HFFc6 (cell line): ENCODE data around the gene LCNL1. TPM values are rescaled to one million over a fixed set of nuclear protein-coding genes. Genes with fewer than 3 reads are reported as not detected.

Source experiments
- DNase-seq: peaks from one replicate; pipeline ENCODE4 v3.0.0-alpha.2; 2018
- H3K27ac Mint-ChIP-seq: 2 replicates; pipeline ENCODE4 v1.8.0; 2020; ENCODE audit warnings: mild to moderate bottlenecking, mixed read lengths
- H3K27me3 Mint-ChIP-seq: 2 replicates; pipeline ENCODE4 v1.8.0; 2021; ENCODE audit warnings: mild to moderate bottlenecking, moderate library complexity, mixed read lengths; ENCODE audit not compliant: insufficient read depth
- H3K36me3 Mint-ChIP-seq: 2 replicates; pipeline ENCODE4 v1.8.0; 2021; ENCODE audit warnings: low read depth, mixed read lengths
- H3K4me1 Mint-ChIP-seq: 2 replicates; pipeline ENCODE4 v1.8.0; 2020; ENCODE audit warnings: low read depth, mixed read lengths
- H3K4me3 Mint-ChIP-seq: 2 replicates; pipeline ENCODE4 v1.8.0; 2020; ENCODE audit warnings: mild to moderate bottlenecking, moderate library complexity, mixed read lengths
- H3K9me3 Mint-ChIP-seq: 2 replicates; pipeline ENCODE4 v1.8.0; 2020; ENCODE audit warnings: mild to moderate bottlenecking, mixed read lengths
- CTCF ChIP-seq: fragments of 200-600 bp; sonication (generic); IDR thresholded peaks from 2 replicates; pipeline ENCODE4 v1.5.0; 2021; ENCODE audit warnings: antibody characterized with exemption, mild to moderate bottlenecking
- total RNA-seq, 6 experiments: library from RNA; stranded (reverse); fragmentation: NEBNext Ultra II Directional; extraction: Animal tissue kit (Norgen Biotek cat#: 25700); gene quantifications; 2 replicates in 1 of 6; 3 replicates in 5 of 6; pipeline ENCODE4 v1.2.3, GENCODE V29; 2021

The LCNL1 gene
- total RNA-seq, 6 experiments from 2014 or later = not detected

GRCh38 chr9:136968333-136969127 lies 14.3 kb upstream of the LCNL1 start:
- Mint-ChIP-seq H3K27me3 (peaks cover 3% of the 10 kb centered on the region), H3K4me3 (no peak overlapping the region), H3K36me3 (no peaks in the 10 kb centered on the region), H3K27ac (no peak overlapping the region), H3K4me1 (peaks cover 10% of the 10 kb centered on the region), H3K9me3 (no peaks in the 10 kb centered on the region)
- no peak for TF ChIP-seq CTCF
- no peak for DNase-seq

- H3K27me3 Mint-ChIP-seq = peaks cover 3% of the 10 kb centered on the region
- no peak for DNase-seq
- peaks cover 10% of the 10 kb centered on the region for H3K4me1 Mint-ChIP-seq
- no peak overlapping the region for H3K27ac Mint-ChIP-seq
- no peaks in the 10 kb centered on the region for H3K36me3 Mint-ChIP-seq
- no peak for TF ChIP-seq CTCF
- H3K9me3 Mint-ChIP-seq = no peaks in the 10 kb centered on the region
- no peak overlapping the region for H3K4me3 Mint-ChIP-seq
Observed at GRCh38 chr9:136969150-136969549, 13.6 kb upstream of the LCNL1 start.

GRCh38 chr9:136969774-136970173 lies 13.0 kb upstream of the LCNL1 start:
- no peak overlapping the region for H3K27ac Mint-ChIP-seq
- H3K4me1 Mint-ChIP-seq = peaks cover 10% of the 10 kb centered on the region
- H3K36me3 Mint-ChIP-seq = no peaks in the 10 kb centered on the region
- peaks cover 3% of the 10 kb centered on the region for H3K27me3 Mint-ChIP-seq
- no peak for DNase-seq
- no peak for TF ChIP-seq CTCF
- no peaks in the 10 kb centered on the region for H3K9me3 Mint-ChIP-seq
- H3K4me3 Mint-ChIP-seq = no peak overlapping the region

GRCh38 chr9:136970361-136970760 lies 12.4 kb upstream of the LCNL1 start:
- Mint-ChIP-seq H3K4me3 (no peak overlapping the region), H3K27me3 (peaks cover 3% of the 10 kb centered on the region), H3K27ac (no peak overlapping the region), H3K4me1 (peaks cover 10% of the 10 kb centered on the region), H3K36me3 (no peaks in the 10 kb centered on the region), H3K9me3 (no peaks in the 10 kb centered on the region)
- no peak for TF ChIP-seq CTCF
- DNase-seq = no peak

GRCh38 chr9:136971746-136972145 lies 11.0 kb upstream of the LCNL1 start:
- Mint-ChIP-seq H3K27me3 (peaks cover 7% of the 10 kb centered on the region), H3K27ac (no peak overlapping the region), H3K36me3 (no peaks in the 10 kb centered on the region), H3K9me3 (no peaks in the 10 kb centered on the region), H3K4me3 (no peak overlapping the region), H3K4me1 (no peaks in the 10 kb centered on the region)
- TF ChIP-seq CTCF = no peak
- DNase-seq = no peak
